GM19467 (cell line): Measurements from ENCODE around the gene CPN1.
A peak's percentile ranks its signal among the peaks of the same experiment; 100 is the strongest.
"Not testable (repeated sequence)": the region's sequence is repeated elsewhere in the genome, so short reads cannot be mapped to it uniquely, and the experiment has no call there.

Experiments
- ATAC-seq: cut with Tn5 transposase; IDR thresholded peaks from one replicate; pipeline ENCODE4 v1.9.1; 2021; ENCODE audit warnings: mild to moderate bottlenecking, moderate library complexity; ENCODE audit not compliant: unreplicated experiment

Gene CPN1

GRCh38 chr10:100025576-100025975 lies 56.1 kb downstream of the CPN1 start:
- no peak for ATAC-seq

GRCh38 chr10:100024748-100025147 lies 56.9 kb downstream of the CPN1 start:
- ATAC-seq = no peak

GRCh38 chr10:100022403-100022802 lies 59.3 kb downstream of the CPN1 start:
- ATAC-seq = no peak

GRCh38 chr10:100021322-100021721 lies 60.3 kb downstream of the CPN1 start:
- no peak for ATAC-seq

GRCh38 chr10:100020886-100021253 lies 60.8 kb downstream of the CPN1 start:
- no peak for ATAC-seq

GRCh38 chr10:100020142-100020885 lies 61.4 kb downstream of the CPN1 start:
- ATAC-seq = peak; percentile 84

GRCh38 chr10:100019787-100020141 lies 61.9 kb downstream of the CPN1 start:
- ATAC-seq = no peak

GRCh38 chr10:100014071-100014762 lies 67.5 kb downstream of the CPN1 start:
- ATAC-seq = peak; percentile 57

GRCh38 chr10:100013621-100014020 lies 68.0 kb downstream of the CPN1 start:
- no peak for ATAC-seq

- not testable (repeated sequence) for ATAC-seq
Observed at GRCh38 chr10:100011906-100012305, 69.8 kb downstream of the CPN1 start.

- ATAC-seq = peak; percentile 71
Observed at GRCh38 chr10:100009793-100010676, 71.6 kb downstream of the CPN1 start, which contains the start of gene DNMBP. Gene DNMBP (minus strand): TSS chr10:100009947. CDS start chr10:99972124, 37,823 bp downstream.

GRCh38 chr10:100009283-100009792 lies 72.3 kb downstream of the CPN1 start:
- ATAC-seq = peak; percentile 45

GRCh38 chr10:100008708-100009282 lies 72.9 kb downstream of the CPN1 start:
- no peak for ATAC-seq

- ATAC-seq = no peak
Observed at GRCh38 chr10:100008142-100008522, 73.5 kb downstream of the CPN1 start.

- ATAC-seq = no peak
Observed at GRCh38 chr10:100007231-100008141, 74.2 kb downstream of the CPN1 start.

- ATAC-seq = no peak
Observed at GRCh38 chr10:100006243-100006886, 75.3 kb downstream of the CPN1 start.

- ATAC-seq = no peak
Observed at GRCh38 chr10:100004805-100005510, 76.7 kb downstream of the CPN1 start.

- no peak for ATAC-seq
Observed at GRCh38 chr10:100000109-100000644, 81.5 kb downstream of the CPN1 start.
